T-cell (primary cell): ENCODE data around the gene MAPK8. TPM values are rescaled to one million over a fixed set of nuclear protein-coding genes. Genes with fewer than 3 reads are reported as not detected.

Source experiments
- ATAC-seq, 4 experiments: fragments of 200-7000 bp in 3 of 4; fragments of 150-1000 bp in 1 of 4; cut with Tn5 transposase; replicated peaks in 1 of 4; 1 replicate in 3 of 4; 2 replicates in 1 of 4; pipeline ENCODE4 v1.10.0; 2021; ENCODE audit warnings: moderate library complexity in 3 of 4, mild to moderate bottlenecking in 2 of 4, moderate number of reproducible peaks in 1 of 4
- CTCF ChIA-PET, 2 donors: fragments of 300-600 bp; sonication (Branson Sonifier 250); formaldehyde crosslinking; loops; one replicate each; lab custom pipeline; 2022; ENCODE audit warnings: antibody characterized with exemption in 2 of 2; lab: Charles Lee
- POLR2A ChIA-PET, 2 donors: fragments of 300-600 bp; sonication (Branson Sonifier 250); formaldehyde crosslinking; loops; one replicate each; lab custom pipeline; 2022; ENCODE audit warnings: antibody characterized with exemption in 2 of 2; lab: Charles Lee
- DNase-seq, 35 experiments: peaks; one replicate each; pipeline versions ENCODE4 v3.0.0 to v3.0.0-alpha.2; 2013 to 2023
- H3K27ac ChIP-seq: one replicate; pipeline ENCODE4 v1.5.1; 2013; ENCODE audit warnings: low read length
- H3K27me3 ChIP-seq, 2 experiments: replicated peaks in 1 of 2; 1 replicate in 1 of 2; 2 replicates in 1 of 2; pipeline versions ENCODE4 v1.6.1 to v1.7.0; 2013; ENCODE audit warnings: low read length in 1 of 2, mixed read lengths in 1 of 2; ENCODE audit not compliant: control insufficient read depth in 2 of 2, insufficient read depth in 2 of 2; ENCODE audit errors: extremely low read depth in 1 of 2
- H3K36me3 ChIP-seq, 2 donors: 1 replicate in 1 of 2; 2 replicates in 1 of 2; pipeline versions ENCODE4 v1.6.1 to v1.7.0; 2013; ENCODE audit warnings: low read length in 1 of 2; ENCODE audit not compliant: control insufficient read depth in 2 of 2, insufficient read depth in 1 of 2; ENCODE audit errors: extremely low read depth in 1 of 2
- H3K4me1 ChIP-seq, 2 experiments: 1 replicate in 1 of 2; 2 replicates in 1 of 2; pipeline versions ENCODE4 v1.6.1 to v1.7.0; 2013; ENCODE audit warnings: low read length in 2 of 2, mixed read lengths in 1 of 2; ENCODE audit not compliant: insufficient read depth in 2 of 2, control insufficient read depth in 1 of 2; ENCODE audit errors: extremely low read depth in 1 of 2
- H3K4me3 ChIP-seq, 2 donors: 1 replicate in 1 of 2; 2 replicates in 1 of 2; pipeline versions ENCODE4 v1.5.1 to v1.7.0; 2013; ENCODE audit warnings: mild to moderate bottlenecking in 2 of 2, low read length in 1 of 2, moderate library complexity in 1 of 2; ENCODE audit not compliant: control insufficient read depth in 1 of 2; ENCODE audit errors: extremely low read depth in 1 of 2
- H3K9me3 ChIP-seq: 2 replicates; pipeline ENCODE4 v1.7.0; 2013
- H3K27ac Mint-ChIP-seq, 2 donors: one replicate each; pipeline ENCODE4 v1.8.0; 2020 to 2021; ENCODE audit warnings: mild to moderate bottlenecking in 2 of 2, mixed read lengths in 2 of 2
- H3K27me3 Mint-ChIP-seq, 2 donors: one replicate each; pipeline ENCODE4 v1.8.0; 2021 to 2022; ENCODE audit warnings: mixed read lengths in 2 of 2
- H3K36me3 Mint-ChIP-seq: one replicate; pipeline ENCODE4 v1.8.0; 2021; ENCODE audit warnings: mixed read lengths
- H3K4me1 Mint-ChIP-seq, 3 donors: one replicate each; pipeline ENCODE4 v1.8.0; 2020 to 2022; ENCODE audit warnings: mixed read lengths in 3 of 3, mild to moderate bottlenecking in 1 of 3
- H3K4me3 Mint-ChIP-seq, 3 donors: one replicate each; pipeline ENCODE4 v1.8.0; 2020 to 2022; ENCODE audit warnings: mild to moderate bottlenecking in 3 of 3, mixed read lengths in 3 of 3, moderate library complexity in 3 of 3
- H3K9me3 Mint-ChIP-seq, 3 donors: one replicate each; pipeline ENCODE4 v1.8.0; 2020 to 2022; ENCODE audit warnings: mixed read lengths in 3 of 3
- WGBS: methylation state at CpG from one replicate; pipeline ENCODE4 v1.1.5; 2013; ENCODE audit warnings: missing lambda C conversion rate; ENCODE audit not compliant: insufficient coverage; 5-methylcytosine and 5-hydroxymethylcytosine counted together
- total RNA-seq, 35 experiments: library from RNA in 6 of 35; stranded (reverse) in 6 of 35; fragments of 120-200 nt in 1 of 35; gene quantifications; one replicate each; pipeline versions ENCODE4 v1.2.1 to v1.2.4 and lab custom pipeline; 2013 to 2026

The MAPK8 gene
- total RNA-seq, 5 donors from 2014 or later (not counting 1 experiment from before 2014, with no cell fraction given): 35.7 to 49.7 (median 42.4) TPM

DNA sequence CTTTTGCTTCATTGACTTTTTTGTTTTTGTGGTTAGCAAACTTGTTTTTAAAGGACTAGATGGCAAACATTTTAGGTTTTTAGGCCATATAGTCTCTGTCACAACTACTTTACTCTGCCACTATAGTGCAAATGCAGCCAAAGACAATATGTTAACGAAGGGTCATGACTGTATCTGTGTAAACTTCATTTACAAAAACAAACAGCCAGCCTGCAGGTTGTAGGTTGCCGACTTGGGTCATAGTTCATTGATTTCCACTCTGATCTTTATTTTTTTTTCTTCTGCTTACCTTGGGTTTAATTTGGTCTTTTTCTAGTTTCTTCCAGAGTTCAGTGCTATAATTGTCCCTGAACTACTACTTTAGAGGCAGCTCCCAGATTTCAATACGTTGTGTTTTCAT is 178.4 kb downstream of the MAPK8 start:
- H3K27me3 Mint-ChIP-seq: peaks cover 2 to 17% of the 10 kb centered on the region in 2 donors
- H3K9me3 Mint-ChIP-seq: no peaks in the 10 kb centered on the region
- H3K4me1 Mint-ChIP-seq: no peaks in the 10 kb centered on the region
- peaks cover 0 to 13% of the 10 kb centered on the region in 2 experiments for H3K27me3 ChIP-seq
- H3K36me3 ChIP-seq: no peaks in the 10 kb centered on the region
- H3K4me3 Mint-ChIP-seq: no peak overlapping the region
- ATAC-seq (no peak), DNase-seq (no peak)
- no peaks in the 10 kb centered on the region for H3K4me1 ChIP-seq
- no peak overlapping the region for H3K27ac ChIP-seq
- no peaks in the 10 kb centered on the region for H3K36me3 Mint-ChIP-seq
- WGBS: 80% methylated on average over 1 of the region's 3 CpGs
- CTCF ChIA-PET: no interaction called here
- POLR2A ChIA-PET: no interaction called here
- no peaks in the 10 kb centered on the region for H3K9me3 ChIP-seq
- no peak overlapping the region for H3K27ac Mint-ChIP-seq
- H3K4me3 ChIP-seq: no peak overlapping the region

DNA sequence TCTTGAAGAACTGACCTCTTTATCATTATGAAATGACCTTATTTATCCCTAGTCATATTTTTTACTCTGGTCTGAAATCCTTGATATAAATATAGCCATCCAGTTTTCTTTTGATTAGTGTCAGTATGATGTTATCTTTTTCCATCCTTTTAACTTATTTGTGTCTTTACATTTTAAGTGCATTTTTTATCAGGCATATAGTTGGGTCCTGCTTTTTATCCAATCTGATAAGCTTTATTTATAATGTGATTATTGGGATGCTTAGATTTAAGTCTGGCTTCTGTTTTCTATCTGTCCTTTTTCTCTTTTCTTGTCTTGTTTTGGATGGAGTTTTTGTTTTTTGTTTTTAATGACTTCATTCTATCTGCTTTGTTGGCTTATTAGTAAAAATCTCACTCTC is 179.2 kb downstream of the MAPK8 start:
- H3K36me3 ChIP-seq: no peaks in the 10 kb centered on the region
- H3K27ac Mint-ChIP-seq: no peak overlapping the region
- no peaks in the 10 kb centered on the region for H3K4me1 Mint-ChIP-seq
- H3K4me1 ChIP-seq: no peaks in the 10 kb centered on the region
- no peak overlapping the region for H3K27ac ChIP-seq
- H3K9me3 Mint-ChIP-seq: no peaks in the 10 kb centered on the region
- CTCF ChIA-PET: no interaction called here
- H3K9me3 ChIP-seq: no peaks in the 10 kb centered on the region
- DNase-seq (no peak), ATAC-seq (no peak)
- POLR2A ChIA-PET: no interaction called here
- H3K36me3 Mint-ChIP-seq: no peaks in the 10 kb centered on the region
- H3K27me3 ChIP-seq: peaks cover 0 to 12% of the 10 kb centered on the region in 2 experiments
- H3K4me3 Mint-ChIP-seq: no peak overlapping the region
- no peak overlapping the region for H3K4me3 ChIP-seq
- peaks cover 0 to 20% of the 10 kb centered on the region in 2 donors for H3K27me3 Mint-ChIP-seq

DNA sequence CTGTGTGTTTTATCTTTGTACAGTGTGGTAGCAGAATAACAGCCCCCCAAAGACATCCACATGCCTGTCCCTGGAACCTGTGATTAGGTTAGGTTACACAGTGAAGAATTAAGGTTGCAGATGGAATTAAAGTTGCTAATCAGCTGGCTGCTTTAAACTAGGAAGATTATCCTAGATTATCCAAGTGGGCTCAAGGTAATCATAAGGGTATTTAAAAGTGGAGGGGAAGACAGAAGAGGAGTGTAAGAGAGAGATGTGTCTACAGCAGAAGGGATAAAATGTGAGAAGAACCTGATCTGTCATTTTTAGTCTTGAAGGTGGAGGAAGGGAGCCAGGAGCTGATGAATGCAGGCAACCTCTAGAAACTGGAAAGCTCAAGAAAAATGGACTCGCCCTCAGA is 180.8 kb downstream of the MAPK8 start:
- Histone ChIP-seq H3K4me1 (no peaks in the 10 kb centered on the region), H3K27ac (no peak overlapping the region), H3K27me3 (peaks cover 0 to 11% of the 10 kb centered on the region in 2 experiments), H3K9me3 (no peaks in the 10 kb centered on the region), H3K4me3 (no peak overlapping the region), H3K36me3 (no peaks in the 10 kb centered on the region)
- no peak overlapping the region for H3K4me3 Mint-ChIP-seq
- WGBS: 80% methylated on average over 1 of the region's 1 CpG
- H3K9me3 Mint-ChIP-seq: no peaks in the 10 kb centered on the region
- H3K4me1 Mint-ChIP-seq: no peaks in the 10 kb centered on the region
- peaks cover 6 to 24% of the 10 kb centered on the region in 2 donors for H3K27me3 Mint-ChIP-seq
- ChIA-PET POLR2A (no interaction called here), CTCF (no interaction called here)
- no peaks in the 10 kb centered on the region for H3K36me3 Mint-ChIP-seq
- no peak for DNase-seq
- H3K27ac Mint-ChIP-seq: no peak overlapping the region
- ATAC-seq: no peak

Other genes starting within 250 kb of the MAPK8 start
- gene FRMPD2, start 32.0 kb upstream of the MAPK8 start, total RNA-seq: under 1 TPM in 1 of 5 donors, not detected in 4; 0.43 TPM